Stimulated activated CD8-positive, alpha-beta memory T cell treated with anti-CD3 and anti-CD28 coated beads, Interleukin-4, amount 100 ng/mL, for 1 hour (primary cell): Measurements from ENCODE around the gene LHPP.
A peak's percentile ranks its signal among the peaks of the same experiment; 100 is the strongest.
"Not testable (repeated sequence)": the region's sequence is repeated elsewhere in the genome, so short reads cannot be mapped to it uniquely, and the experiment has no call there.

Experiments used
- DNase-seq, 2 donors: peaks; one replicate each; pipeline ENCODE4 v3.0.0-alpha.2; 2020; ENCODE audit warnings: low read depth in 2 of 2, low spot score in 1 of 2

The LHPP gene

DNA sequence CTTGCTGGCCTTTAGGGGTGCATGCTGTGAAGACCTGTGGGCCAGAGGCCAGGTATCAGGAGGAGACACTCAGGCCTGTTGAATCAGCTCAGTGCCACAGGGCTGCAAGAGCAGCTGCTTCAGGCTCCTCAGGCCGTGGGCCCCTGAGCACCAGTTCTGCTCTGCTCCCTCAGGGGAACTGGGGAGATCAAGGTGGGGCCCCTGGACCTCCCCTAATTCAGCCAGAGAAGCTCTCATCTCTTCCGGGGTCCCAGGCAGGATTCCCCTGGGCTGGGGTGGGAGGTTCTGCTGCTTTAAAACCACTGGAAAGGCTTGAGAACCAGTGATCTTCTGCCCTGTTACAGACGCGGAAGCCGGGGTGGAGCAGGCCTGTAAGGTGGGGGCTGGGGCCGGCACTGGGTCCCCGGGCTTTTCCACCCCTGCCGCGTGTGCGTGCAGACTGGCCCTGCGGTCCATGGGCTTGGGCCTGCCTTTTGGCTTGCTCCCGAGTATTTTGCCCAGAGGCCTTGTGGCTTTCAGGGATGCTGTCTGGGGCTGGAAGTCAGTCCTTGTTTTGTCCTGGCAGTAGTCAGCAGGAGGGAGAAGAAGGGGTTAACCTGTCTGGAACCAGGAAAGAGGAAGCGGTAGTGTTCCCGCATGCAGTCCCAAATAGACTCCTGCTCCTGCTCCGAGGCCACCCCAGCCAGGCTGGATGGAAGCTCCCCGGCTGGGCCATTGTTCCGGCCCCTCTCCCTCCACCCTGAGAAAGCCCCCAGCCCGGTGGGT lies 74.3 kb downstream of the LHPP start:
- no peak for DNase-seq

DNA sequence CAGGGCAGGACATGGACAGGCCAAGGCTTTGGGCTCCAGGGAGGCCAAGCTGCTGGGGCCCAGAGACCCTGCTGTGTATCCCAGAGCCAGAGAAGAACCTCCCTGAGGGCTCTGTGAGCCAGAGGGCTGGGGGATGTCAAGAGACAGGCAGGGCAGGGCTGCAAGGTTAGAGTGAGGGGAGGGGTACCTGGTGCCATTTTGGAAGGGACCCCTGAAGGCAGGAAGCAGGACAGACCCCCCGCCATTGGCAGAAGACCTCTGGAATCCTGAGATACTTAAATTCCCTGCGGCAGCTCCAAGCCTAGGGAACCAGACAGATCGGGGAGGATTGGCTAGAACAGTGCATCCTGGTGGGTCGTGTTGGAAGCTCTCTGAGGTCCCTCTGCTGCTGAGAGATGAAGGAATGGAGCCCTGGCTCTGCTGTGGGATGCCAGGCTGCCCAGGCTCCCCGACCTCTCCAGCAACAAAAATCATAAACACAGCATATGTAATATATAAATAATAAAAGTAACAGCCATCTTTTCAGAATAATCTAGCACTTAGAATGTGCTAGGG lies 75.0 kb downstream of the LHPP start:
- no peak for DNase-seq

DNA sequence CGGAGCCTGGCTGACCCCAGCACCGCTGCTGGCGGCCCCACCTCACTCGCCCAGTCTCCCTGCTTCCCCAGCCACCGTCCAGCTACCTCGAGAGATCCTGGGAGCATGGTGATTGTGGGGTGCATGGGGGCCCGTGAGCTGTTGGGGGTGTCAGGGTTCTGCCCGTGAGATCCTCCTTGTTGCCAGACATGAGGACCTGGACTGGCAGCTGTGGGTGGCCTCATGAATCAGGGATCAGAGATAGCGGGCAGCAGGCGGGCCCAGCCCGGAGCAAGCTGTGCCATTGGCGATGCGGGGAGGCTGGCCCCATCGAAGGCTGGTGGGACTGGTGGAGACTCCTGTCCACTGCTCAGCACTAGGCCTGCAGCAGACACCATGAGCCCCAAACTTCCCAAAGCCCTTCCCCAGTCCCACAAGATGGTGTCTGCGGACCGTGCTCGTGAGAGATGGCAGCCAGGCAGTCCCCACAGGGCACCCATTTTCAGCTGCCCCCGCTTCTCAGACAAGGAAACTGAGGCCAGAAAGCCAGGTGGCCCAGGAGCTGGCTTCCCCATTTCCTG lies 75.6 kb downstream of the LHPP start:
- no peak for DNase-seq

DNA sequence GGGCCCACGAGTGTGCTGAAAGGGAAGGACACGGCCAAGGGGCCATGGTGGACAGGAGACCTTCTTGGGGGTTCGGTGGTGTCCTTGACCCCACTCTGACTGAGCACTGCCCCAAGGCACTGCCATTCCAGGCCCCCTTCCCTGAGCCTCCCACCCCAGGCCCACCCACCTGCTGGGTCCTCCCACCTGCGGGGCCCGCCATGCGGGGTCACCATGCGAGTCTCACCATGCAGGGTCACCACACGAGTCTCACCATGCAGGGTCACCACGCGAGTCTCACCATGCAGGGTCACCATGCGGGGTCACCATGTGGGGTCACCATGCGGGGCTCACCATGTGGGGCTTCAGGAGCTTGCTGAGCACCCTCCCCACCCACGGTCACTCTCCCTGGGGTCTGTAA lies 76.3 kb downstream of the LHPP start:
- no peak for DNase-seq

DNA sequence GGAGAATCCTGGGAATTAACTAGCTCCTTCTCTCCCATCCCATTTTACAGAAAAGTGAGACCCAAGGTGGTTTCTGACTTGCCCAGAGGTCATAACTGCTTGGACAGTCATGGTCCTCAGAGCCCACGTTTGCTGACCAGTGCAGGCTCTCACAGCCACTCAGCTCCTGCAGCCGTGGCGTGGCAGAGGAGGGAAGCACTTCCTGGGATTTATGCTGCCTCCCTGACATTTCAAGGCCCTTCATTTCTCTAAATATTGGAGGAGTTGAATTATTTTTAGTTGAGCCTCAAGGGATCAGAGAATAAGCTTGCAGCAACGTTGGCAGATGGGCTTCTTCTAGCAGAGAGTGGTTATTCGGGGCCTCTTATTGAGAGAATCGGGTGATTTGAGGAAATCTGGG lies 77.1 kb downstream of the LHPP start:
- DNase-seq: no peak

DNA sequence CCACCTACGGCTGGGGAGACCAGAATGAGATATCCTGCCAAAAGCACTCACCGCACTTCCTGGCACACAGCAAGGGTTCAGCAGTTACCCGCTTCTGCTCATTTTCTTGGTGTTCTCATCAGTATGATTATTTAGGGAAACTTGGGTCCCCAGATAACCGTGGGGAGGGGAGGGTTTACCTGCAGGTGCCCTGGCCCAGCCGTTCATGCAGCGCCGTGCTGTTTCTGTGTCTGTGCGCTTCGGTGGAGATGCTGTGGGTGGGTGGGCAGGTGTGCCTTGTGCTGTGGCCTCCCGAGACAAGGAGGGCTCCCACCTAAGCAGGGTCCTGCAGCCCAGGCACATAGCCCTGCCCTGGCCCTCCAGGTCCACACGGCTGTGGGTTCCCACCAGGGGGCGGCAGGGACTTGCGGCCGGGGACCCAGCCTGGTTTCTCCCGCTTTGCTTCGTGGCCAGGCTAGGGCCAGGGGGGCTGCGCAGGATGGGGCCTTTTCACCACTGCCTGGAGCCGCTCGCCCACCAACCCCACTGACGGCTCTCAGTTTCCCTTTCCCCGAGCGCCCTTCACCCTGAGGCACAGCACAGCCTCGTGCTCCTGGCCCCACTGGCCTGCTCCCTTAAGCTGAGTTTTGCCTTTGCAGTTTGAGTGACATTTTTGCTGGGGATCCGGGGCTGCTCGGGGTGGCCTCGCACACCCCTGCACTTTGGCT lies 78.5 kb downstream of the LHPP start:
- DNase-seq: peak; percentile 37 to 54

DNA sequence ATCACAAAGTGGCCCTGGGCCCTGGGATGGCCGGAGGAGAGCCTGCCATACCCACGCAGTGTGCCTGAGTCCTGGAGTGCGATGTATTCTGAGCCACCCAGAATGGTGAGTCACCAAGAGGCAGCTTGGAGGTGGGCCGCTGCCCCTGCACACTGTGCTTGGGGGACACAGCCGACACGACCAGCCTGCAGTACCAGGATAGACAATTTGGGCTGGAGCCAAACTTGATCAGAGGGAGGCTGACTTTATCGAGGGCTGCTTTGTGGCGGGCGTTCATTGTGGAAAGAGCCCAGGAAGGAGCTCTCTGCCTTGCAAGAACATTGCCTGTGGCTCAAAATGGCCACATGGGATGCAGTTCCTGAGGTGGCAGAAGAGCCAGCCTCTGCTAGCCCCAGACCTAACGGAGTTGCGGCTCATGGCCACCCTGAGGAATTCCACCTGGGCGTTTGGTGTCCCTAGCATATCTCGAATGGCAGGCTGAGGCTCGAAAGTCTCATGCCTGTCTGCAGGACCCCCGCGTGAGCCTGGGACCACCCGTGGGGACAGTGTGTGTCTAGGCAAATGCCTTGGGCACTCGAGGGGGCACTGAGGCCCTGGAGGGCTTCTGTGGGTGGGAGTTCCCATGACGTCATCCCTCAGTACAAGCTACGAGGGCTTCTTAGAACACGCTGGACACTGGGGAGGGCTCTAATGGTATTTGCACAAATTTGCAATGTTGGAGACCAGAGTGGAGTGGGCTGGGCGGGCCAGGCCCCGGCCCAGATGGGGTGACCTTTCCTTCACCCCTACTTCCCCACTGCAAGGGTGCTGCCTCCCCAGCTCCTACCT lies 79.7 kb downstream of the LHPP start:
- no peak for DNase-seq

DNA sequence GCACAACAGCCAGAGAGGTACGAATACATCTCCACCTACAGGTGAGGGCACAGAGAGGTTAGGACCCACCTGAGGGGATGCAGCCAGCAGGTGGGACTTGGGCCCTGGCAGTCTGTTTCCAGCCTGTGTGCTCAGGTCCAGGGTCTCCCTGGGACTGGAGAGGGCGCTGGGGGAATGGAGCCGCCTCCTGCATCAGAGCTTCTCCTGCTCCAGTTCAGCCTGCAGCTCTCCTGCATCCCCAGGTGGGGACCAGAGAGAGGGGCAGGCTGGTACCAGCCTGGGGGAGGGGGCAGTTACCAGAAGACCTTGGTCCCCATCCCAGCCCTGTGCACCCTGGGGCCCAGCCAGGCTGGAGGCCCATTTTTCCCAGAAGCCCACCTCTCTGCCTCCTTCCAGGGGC lies 80.7 kb downstream of the LHPP start:
- no peak for DNase-seq

DNA sequence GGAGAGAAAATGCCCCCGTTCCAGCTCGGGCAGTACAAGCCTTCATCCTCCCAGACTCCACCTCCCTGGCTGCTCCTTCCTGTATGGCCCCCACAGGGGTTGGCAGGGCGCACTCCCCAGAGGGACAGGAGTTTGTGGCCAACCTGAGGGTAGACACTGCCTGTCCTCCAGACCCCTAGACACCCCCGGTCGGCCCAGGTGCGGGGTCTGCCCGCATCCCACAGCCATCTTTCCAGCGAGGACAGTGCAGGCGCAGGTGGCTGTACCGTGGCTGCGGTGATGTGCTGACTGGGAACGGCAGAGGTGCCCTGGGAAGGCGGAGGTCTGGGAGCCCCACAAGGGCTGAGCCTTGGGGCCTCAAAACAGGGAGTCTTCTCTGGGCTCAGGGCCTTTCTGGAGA lies 81.5 kb downstream of the LHPP start:
- DNase-seq: no peak

DNA sequence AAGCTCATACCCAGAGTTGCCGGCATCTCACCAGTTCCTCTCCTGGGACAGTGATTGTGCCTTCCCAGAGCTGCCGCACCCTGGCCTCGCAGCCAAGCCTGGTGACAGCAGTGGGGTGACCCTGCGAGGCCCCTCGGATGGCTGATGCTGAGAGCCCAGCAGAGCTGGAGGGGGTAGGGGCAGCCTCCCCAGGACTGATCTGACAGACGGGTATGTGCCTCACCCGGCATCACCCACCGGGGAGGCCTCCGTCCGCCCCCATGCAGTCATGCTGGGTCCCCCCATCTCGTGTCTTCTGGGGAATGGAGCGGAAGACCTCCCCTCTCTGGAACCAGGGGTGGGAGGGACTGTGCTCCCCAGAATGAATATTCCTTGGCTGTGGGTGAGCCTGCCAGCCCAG lies 82.3 kb downstream of the LHPP start:
- no peak for DNase-seq

DNA sequence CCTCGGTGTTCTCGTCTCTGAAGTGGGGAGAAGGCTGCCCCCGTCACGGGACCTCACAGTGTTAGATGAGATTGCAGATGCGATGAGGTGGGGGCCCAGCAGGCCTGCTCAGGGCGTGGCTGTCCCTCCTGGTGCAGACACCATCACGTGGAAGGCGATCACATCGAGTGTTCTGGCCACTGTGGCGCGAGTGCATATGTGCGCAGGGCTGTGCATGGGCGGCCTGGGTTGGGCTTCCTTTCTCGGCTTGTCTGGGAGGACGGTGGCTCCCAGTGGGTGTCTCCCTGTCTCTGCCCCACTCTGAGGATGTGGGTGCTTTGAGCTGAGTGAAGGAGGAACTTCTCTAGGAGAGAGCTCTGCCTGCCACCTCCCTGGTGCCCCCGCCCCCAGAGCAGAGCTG lies 83.1 kb downstream of the LHPP start:
- no peak for DNase-seq

DNA sequence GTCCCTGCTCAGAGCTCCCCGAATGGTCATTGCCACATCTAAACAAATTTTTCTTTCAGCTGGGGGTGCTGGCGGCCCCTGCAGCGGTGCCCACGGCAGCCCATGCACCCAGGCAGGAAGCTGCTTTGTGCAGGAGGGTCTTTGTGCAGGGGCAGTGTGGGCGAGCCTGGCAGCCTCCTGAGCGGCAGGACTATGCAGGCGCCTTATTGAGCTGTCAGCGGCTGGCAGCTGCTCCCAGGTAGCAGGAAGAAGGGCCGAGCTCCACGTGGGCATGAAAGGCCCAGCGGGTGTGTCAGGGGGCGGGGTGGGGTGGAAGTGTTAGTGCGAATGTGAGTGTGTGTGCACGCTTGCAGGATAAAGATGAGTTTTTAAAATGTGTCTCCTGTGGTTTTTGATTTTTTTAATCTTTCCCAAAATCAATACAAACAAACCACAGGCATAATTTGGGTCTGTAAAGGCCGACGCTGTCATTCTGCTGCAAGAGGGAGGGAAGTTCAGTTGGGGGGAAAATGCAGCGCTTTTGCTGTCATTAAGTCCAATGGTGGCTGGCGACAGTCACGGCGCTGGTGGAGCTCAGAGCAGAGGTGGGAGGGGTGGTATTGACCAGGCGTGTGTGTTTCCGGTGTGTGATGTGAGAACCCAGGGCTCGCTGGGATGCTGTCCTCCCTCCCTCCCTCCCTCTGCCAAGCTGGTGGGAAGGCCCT lies 83.9 kb downstream of the LHPP start:
- no peak for DNase-seq

DNA sequence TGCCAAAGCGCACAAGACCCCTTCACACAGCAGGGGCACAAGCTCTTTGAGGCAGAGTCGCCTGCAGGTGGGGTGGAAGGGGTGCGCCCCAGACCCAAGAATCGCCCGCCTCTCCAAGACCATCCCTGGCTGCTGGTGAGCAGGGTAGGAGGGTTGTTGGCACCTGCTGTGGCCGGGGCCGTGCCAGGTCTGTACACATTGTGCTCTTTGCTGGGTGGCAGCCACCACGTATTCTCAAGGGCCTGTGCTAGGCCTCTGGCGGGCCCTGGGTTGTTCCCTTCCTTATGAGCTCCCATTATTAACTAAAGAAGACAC lies 84.4 kb downstream of the LHPP start:
- DNase-seq: no peak

DNA sequence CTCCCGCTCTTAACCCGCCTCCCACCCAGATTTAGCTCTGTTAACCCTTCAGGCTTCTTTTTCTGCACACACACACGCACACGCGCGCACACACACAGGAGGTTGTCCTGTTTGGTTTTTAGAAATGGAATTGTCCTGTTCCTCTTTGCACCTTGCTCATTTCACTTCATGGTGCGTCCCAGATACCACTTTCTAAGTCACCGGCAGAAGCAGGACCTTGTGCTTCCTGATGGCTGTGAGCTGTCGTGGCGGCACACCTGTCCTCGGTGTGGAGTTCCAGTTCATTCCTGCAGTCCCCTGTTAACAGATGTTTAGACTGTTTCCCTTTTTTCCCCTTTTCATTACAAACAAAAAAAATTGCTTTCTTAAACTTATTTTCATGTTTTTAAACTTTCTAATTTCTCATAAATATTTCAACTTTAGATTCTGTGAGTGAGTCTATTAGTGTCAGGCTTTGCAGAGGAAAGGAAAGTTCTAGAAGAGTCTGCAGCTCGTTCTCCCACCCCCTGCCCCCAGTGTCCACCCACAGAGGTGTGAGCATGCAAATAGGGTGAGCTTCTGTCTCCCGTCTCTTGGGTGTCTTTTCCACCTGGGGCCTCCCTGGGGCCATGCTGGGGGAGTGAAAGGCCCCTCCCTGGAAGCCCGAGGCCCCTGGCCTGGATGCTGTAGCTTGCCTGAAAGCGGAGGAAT lies 85.5 kb downstream of the LHPP start:
- DNase-seq: no peak

DNA sequence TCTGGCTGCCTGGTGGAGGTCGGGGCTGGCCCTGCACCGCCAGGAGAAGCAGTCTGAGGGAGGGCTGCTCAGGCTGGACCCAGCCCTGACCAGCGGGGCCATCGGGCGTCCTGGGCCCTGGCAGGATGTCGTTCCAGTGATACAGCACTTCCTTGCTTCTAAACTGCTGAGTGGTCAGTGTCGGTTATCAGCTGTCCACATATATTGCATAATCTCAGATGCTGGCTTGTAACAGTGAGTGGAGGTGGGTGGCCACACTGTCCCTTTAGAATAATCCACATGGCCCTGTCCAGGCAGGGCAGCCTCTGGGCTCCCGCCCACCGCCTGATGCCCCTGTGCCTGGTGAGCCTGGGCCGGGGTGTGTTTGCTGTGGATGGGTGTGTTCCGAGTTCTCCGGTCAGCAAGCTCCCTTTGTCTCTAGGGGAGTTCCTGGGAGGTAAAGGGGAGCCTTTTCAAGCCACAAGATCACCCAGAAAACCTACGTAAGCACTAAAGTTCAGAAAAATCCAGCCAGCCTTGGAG lies 86.1 kb downstream of the LHPP start:
- no peak for DNase-seq

DNA sequence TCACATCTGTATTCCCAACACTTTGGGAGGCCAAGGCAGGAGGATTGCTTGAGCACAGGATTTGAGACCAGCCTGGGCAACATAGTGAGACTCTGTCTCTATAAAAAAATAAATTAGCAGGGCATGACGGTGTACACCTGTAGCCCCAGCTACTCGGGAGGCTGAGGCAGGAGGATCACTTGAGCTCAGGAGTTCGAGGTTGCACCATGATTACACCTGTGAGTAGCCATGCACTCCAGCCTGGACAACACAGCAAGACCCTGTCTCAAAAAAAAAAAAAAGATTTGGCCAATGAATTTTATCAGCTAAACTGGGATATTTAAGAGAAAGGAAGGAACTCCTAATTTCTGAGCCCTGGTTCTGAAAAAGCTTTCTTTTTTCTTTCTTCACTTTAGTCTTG lies 87.5 kb downstream of the LHPP start:
- not testable (repeated sequence) for DNase-seq

DNA sequence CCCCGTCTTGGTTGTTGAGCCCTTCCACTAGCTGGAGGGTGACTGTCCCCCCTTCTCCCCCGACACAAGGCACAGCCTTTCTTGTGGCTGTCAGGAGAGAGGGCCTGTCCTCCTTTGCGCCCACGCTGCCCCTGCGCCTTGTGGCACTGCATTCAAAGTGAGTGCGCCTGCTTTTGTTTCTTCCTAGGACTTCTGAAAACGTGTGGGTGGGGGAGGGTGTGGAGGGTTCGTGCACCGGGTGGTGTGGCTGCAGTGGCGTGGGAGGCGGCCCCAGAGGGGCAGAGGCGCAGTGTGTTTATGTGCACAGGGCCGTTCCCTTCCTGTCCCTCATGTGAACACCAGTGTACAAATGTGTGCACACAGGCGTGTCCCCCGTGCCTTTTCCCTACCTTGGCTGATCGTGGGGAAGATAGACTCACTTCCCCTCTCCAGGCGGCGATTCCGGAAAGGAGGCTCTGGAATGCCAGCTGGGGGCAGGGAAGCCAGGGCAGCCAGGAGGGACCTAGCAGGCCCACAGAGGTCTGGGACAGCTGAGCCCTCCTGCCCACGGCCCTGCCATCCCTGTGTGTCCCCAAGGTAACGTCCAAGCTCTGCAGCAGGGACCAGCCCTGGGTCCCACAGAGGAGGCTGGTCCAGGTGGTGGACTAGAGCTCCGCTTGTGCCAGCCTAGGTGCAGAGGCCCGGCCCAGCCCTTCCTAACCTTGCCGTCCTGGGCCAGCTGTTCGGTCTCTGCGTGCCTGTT lies 88.8 kb downstream of the LHPP start:
- no peak for DNase-seq

DNA sequence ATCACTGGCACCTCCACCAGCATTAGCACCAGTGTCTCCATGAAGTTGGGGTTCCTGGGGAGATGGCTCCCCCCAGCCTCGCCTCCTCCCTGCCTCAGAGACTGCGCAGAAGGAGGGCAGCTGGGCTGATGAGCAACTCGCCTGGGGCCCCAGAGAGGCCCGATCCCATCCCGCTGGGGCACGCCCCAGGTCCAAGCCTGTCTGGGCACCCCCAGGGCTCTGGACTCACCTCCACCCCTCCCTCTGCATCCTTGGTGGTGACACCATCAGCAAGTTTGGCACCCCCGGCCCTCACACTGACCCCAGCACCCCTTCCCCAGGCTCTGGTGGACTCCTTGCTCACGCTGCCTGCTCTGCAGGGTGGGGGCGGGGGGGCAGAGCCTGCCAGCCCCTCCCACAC lies 89.5 kb downstream of the LHPP start:
- no peak for DNase-seq

DNA sequence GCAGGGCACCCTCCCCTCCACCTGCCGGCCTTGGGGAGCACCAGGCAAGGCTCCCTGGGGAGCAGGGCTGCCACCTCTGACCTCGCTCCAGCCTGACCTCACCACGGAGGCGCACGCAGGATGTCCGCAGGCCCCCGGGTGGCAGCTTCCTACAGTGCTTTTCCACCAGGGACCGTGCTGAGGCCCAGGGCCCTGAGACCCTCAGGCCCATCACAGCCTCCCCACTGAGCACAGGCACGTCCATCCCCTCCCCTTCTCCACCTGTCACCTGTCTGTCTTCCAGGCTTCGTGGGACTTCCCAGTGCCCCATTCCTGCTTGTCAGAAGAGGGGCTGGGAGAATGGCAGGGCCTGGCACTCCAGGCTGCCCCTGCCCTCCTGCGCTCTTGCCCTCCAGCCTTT lies 90.1 kb downstream of the LHPP start:
- no peak for DNase-seq
